Mesodermal cell (in vitro differentiated cells): Measurements from ENCODE around the gene THSD7B.
"Not testable (repeated sequence)": the region's sequence is repeated elsewhere in the genome, so short reads cannot be mapped to it uniquely, and the experiment has no call there.

Source experiments
- H3K27ac ChIP-seq: 2 replicates; pipeline ENCODE4 v1.7.0; 2013; ENCODE audit warnings: mild to moderate bottlenecking, low read depth, low read length, moderate library complexity; ENCODE audit not compliant: severe bottlenecking
- H3K36me3 ChIP-seq: 2 replicates; pipeline ENCODE4 v1.7.1; 2013; ENCODE audit warnings: mild to moderate bottlenecking, low read length, moderate library complexity; ENCODE audit not compliant: control insufficient read depth, insufficient read depth
- H3K4me1 ChIP-seq: one replicate; pipeline ENCODE4 v1.7.1; 2013; ENCODE audit warnings: mild to moderate bottlenecking, low read length; ENCODE audit not compliant: insufficient read depth, control insufficient read depth, poor library complexity, severe bottlenecking
- H3K4me3 ChIP-seq: 2 replicates; pipeline ENCODE4 v1.7.0; 2013; ENCODE audit warnings: low read length, control low read depth, mild to moderate bottlenecking; ENCODE audit not compliant: insufficient read depth, poor library complexity, severe bottlenecking; ENCODE audit errors: extremely low read depth
- H3K9me3 ChIP-seq: 2 replicates; pipeline ENCODE4 v1.7.1; 2013; ENCODE audit warnings: mild to moderate bottlenecking, low read length, moderate library complexity; ENCODE audit not compliant: control insufficient read depth
- WGBS, 2 experiments: methylation state at CpG; one replicate each; pipeline ENCODE4 v1.1.5; 2013; ENCODE audit warnings: missing lambda C conversion rate in 2 of 2; ENCODE audit not compliant: insufficient coverage in 2 of 2; 5-methylcytosine and 5-hydroxymethylcytosine counted together

Gene THSD7B

DNA sequence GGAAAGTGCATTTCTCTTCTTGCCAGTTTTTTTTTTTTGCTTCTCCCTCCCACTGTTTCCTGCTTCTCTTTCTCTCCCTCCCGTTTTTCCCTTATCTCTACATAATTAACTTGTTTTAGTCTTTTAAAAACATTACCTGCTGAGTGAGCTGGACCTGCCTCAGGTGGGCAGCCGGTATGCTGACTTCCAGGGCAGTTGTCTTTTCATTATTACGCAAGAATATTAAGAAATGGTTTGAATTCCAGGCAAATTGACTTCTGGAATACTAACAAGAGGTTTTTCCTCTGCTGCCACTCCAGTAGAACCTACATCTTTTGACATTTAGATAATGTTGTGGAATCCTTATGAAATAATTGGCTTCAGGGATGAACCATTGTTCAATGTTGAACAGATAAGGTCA is 161.8 kb downstream of the THSD7B start:
- no peaks in the 10 kb centered on the region for H3K36me3 ChIP-seq
- H3K4me3 ChIP-seq = no peak overlapping the region
- no peaks in the 10 kb centered on the region for H3K4me1 ChIP-seq
- H3K27ac ChIP-seq = no peak overlapping the region
- H3K9me3 ChIP-seq = no peaks in the 10 kb centered on the region
- 94% methylated on average over 2 of the region's 3 CpGs; no CpG with 5 or more reads in 1 of the 2 experiments for WGBS, 2 experiments

DNA sequence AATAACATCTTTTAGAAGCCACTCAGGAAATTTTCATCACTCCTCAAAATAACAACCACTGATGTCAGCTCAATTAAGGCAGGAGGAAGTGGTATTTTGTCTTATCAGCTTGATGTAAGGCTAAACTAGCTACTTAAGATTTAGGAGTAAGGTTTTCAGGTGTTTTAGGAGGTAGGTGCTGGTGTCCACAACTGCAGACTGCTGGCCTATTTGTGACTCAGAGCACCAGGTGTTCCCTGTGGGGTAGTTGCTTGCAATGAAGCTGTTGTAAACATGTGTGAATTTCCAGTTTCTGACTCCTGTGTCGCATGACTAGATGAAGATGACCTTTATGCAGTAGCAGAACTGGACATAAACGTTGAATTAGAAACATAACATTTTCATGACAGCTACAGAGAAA is 164.2 kb downstream of the THSD7B start:
- no peak overlapping the region for H3K27ac ChIP-seq
- no peaks in the 10 kb centered on the region for H3K9me3 ChIP-seq
- H3K4me1 ChIP-seq = no peaks in the 10 kb centered on the region
- WGBS, 2 experiments = 96% methylated on average over 2 of the region's 2 CpGs; no CpG with 5 or more reads in 1 of the 2 experiments
- no peak overlapping the region for H3K4me3 ChIP-seq
- H3K36me3 ChIP-seq = no peaks in the 10 kb centered on the region

DNA sequence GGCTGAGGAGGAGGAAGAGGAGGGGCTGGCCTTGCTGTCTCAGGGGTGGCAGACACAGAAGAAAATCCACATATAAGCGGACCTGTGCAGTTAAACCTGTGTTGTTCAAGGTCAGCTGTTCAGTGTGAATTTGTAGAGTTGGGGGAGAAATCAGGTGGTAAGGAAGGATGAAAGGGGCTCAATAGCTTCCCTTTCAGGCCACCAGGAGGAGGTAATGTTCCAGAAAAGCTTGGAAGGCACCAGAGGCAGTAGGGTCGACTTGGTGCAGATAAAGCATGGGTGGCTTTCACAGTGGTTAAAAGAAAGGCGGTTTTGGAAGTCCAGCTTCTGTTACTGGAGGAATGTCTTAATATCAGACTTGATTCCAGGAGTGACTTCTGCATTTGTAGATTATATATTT is 167.4 kb downstream of the THSD7B start:
- WGBS, 2 experiments = 43 to 53% methylated on average over 2 to 3 of the region's 3 CpGs
- Histone ChIP-seq H3K9me3 (no peaks in the 10 kb centered on the region), H3K4me1 (no peaks in the 10 kb centered on the region), H3K36me3 (no peaks in the 10 kb centered on the region), H3K4me3 (no peak overlapping the region), H3K27ac (no peak overlapping the region)

DNA sequence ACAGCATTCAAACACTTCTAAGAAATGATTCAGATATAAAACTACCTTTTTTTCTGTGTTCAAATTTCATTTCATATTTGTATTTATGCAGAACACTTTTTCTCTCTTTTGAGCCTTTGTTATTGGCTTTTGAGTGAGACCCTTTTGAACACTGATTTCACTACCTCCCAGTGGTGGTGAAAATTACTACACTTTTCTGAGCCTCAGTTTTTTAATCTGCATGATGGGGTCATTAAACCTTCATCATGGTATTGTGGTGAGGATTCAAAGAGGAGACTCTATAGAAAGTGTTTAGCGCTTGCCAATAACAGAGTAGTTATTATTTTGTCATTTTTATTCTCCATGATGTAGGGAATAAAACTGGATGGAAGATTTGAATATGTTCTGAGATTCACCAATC is 169.8 kb downstream of the THSD7B start:
- Histone ChIP-seq H3K4me1 (no peaks in the 10 kb centered on the region), H3K36me3 (no peaks in the 10 kb centered on the region), H3K9me3 (no peaks in the 10 kb centered on the region), H3K27ac (no peak overlapping the region), H3K4me3 (no peak overlapping the region)
- no CpG with 5 or more reads among the region's 1 CpG for WGBS, 2 experiments

DNA sequence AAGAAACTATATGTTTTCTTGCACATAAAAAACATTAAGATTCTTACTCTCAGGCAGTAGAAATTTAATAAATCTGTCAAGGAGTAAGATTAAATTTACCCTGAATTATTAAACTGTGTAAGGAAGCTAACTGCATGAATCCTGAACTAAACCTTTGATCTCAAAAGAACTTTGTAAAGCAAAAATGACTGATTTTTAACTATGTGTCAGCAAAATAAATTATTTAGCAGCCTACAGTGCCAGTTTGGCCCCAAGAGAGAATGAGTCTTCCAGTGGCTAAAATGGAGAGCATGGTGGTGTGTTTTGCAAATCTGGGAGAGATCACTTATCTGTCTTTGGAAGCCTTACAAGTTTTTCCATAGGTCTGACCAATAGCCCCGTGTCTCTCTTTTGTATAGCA is 190.7 kb downstream of the THSD7B start:
- Histone ChIP-seq H3K4me1 (no peaks in the 10 kb centered on the region), H3K9me3 (no peaks in the 10 kb centered on the region), H3K36me3 (no peaks in the 10 kb centered on the region), H3K4me3 (no peak overlapping the region), H3K27ac (no peak overlapping the region)
- no CpG with 5 or more reads among the region's 1 CpG for WGBS, 2 experiments

DNA sequence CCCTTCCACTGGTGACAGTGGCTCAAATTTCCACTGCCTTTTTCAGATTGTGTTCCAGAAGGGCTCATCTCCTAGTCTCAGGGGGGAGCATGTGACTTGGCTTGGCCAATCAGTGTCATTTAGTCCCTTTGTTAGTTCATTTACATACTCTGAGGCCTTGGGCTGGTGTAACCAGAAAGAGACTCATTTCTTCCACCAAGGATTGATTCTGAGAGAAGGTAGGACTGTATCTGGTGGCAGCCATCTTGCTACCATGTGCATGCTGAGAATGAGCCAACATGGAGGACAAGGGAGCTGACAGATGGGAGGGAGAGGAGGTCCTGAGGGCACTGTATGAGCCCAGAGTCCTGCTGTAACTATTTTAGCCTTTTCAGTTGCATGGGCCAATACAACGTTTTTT is 191.7 kb downstream of the THSD7B start:
- Histone ChIP-seq H3K9me3 (no peaks in the 10 kb centered on the region), H3K27ac (no peak overlapping the region), H3K36me3 (no peaks in the 10 kb centered on the region), H3K4me1 (no peaks in the 10 kb centered on the region), H3K4me3 (no peak overlapping the region)
- no CpG with 5 or more reads among the region's 1 CpG for WGBS, 2 experiments

DNA sequence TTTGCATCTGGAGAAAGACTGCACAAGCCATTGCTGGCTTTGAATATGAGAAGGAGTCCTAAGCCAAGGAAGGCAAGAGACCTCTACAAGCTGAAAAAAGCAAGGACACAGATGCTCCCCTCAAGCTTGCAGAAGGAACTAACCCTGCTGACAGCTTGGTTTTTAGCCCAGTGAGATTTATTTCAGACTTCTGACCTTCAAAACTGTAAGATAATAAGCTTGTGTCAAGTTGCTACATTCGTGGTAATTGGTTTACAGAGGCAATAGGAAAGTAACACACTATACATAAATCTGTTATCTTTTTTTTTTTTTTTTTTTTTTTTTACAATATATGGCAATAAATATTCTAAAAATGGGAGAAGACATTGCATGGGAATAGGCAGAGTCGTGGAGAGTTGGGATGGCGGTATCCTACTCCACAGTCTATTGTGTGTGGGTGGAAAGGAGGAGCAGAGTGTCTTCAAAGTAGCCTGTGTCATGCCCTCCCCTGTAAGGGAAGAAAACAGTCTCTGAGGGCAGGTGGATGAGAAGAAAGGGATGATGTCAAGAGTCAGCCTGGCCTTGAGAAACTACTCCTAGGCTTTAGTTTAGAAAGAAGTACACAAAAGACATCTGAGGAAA is 196.9 kb downstream of the THSD7B start:
- WGBS, 2 experiments = 92% methylated on average over 2 of the region's 3 CpGs; no CpG with 5 or more reads in 1 of the 2 experiments
- H3K36me3 ChIP-seq = no peaks in the 10 kb centered on the region
- H3K27ac ChIP-seq = no peak overlapping the region
- no peaks in the 10 kb centered on the region for H3K4me1 ChIP-seq
- no peaks in the 10 kb centered on the region for H3K9me3 ChIP-seq
- no peak overlapping the region for H3K4me3 ChIP-seq

DNA sequence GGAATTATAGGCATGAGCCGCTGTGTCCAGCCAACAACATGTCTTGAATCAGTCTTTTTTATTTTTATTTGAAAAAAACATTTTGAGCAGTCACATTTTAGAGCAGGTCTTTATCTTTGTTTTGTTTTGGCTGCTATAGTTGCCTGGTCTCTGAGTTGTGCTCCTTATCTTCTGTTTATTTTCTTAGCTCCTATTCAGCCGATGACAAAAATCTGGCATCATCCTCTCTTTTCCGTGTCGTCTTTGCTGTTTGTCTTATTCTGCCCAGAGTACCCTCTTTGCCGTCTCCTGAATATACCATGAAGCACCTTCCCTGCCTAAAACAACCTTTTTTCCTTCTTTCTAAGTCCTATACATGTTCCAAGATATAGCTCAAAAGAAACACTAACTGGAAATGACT is 201.1 kb downstream of the THSD7B start:
- Histone ChIP-seq H3K36me3 (no peaks in the 10 kb centered on the region), H3K9me3 (no peaks in the 10 kb centered on the region), H3K4me3 (no peak overlapping the region), H3K4me1 (no peaks in the 10 kb centered on the region), H3K27ac (no peak overlapping the region)
- 90 to 91% methylated on average over 4 of the region's 5 CpGs for WGBS, 2 experiments

DNA sequence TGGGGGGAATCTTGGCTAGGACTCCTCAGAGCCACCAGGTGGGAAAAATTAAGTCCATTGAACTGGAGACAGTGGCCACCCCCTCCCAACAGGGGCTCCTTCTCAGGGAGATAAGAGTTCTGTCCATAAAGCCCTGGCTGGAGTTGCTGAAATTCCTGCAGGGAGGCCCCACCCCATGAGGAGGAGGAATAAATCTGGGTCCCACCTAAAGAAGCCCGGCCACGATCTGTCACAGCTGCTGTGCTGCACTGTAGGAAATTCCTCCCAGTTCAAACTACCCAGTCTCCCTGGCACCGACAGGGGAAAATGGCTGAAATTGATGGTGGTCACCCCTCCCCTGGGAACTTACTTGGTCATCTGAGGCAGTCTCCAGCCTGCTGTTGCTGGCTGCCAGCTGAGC is 215.0 kb downstream of the THSD7B start:
- Histone ChIP-seq H3K4me3 (no peak overlapping the region), H3K36me3 (no peaks in the 10 kb centered on the region), H3K27ac (no peak overlapping the region), H3K4me1 (no peaks in the 10 kb centered on the region), H3K9me3 (no peaks in the 10 kb centered on the region)
- WGBS, 2 experiments = 58 to 100% methylated on average over 1 to 2 of the region's 3 CpGs

DNA sequence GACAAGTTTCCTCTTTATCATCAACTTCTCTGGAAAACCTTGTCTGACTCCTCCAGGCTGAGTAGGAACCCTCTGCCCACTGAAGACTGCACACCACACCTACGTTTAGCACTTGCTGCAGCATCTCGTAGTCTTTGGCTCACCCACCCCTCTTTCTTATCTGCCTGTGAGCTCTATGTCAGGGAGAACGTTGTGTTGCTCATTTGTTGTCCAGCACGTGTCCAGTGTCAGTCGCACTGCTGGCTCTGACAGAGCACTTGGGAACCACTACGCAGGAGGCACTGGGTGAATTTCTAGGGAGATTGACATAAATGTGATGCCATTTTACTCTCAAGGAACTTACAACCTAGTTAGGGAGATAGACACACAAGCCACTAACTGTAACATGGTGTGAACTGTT is 216.3 kb downstream of the THSD7B start:
- not testable (repeated sequence) for H3K9me3 ChIP-seq, H3K27ac ChIP-seq, H3K36me3 ChIP-seq, H3K4me3 ChIP-seq, H3K4me1 ChIP-seq
- 90 to 100% methylated on average over 3 to 5 of the region's 6 CpGs for WGBS, 2 experiments

DNA sequence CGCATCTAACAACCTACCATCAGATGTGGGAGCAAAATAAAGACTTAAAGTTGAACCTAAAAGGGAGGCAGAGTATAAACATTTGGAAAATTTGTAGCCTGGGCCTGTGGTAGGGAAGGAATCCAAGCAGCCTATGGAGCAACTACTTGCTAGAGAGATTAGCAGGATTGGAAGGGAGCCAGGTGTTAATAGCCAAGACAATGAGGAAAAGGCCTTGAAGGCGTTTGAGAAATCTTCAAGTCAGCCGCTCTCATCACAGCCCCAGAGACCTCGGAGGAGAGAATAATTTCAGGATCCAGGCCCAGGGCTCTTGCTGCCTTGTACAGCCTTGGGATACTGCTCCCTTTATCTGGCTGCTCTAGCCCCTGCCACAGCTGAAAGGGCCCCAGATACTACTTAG is 219.7 kb downstream of the THSD7B start:
- no peak overlapping the region for H3K4me3 ChIP-seq
- 83 to 91% methylated on average over 3 of the region's 4 CpGs for WGBS, 2 experiments

More for the DNA sequence above, 219.7 kb downstream of the THSD7B start:
- Histone ChIP-seq H3K9me3 (no peaks in the 10 kb centered on the region), H3K27ac (no peak overlapping the region), H3K4me1 (no peaks in the 10 kb centered on the region), H3K36me3 (no peaks in the 10 kb centered on the region)
